Right lobe of liver (tissue), 6 donors: ENCODE measurements around the gene GALNT14. TPM values are rescaled to one million over a fixed set of nuclear protein-coding genes. Genes with fewer than 3 reads are reported as not detected.
A peak's percentile ranks its signal among the peaks of the same experiment; 100 is the strongest.

Source experiments
- ATAC-seq, 4 donors: fragments of 200-7000 bp; cut with Tn5 transposase; one replicate each; pipeline ENCODE4 v1.9.1; 2020; ENCODE audit warnings: mild to moderate bottlenecking in 4 of 4, moderate library complexity in 4 of 4
- DNase-seq, 3 donors: peaks; one replicate each; pipeline ENCODE4 v3.0.0-alpha.2; 2020
- H3K27ac ChIP-seq, 3 donors: fragments of 200-600 bp; one replicate each; pipeline ENCODE4 v1.8.0; 2022
- H3K27me3 ChIP-seq, 2 donors: fragments of 200-600 bp; one replicate each; pipeline ENCODE4 v1.8.0; 2022
- H3K36me3 ChIP-seq, 4 donors: fragments of 200-600 bp; sonication (generic) in 1 of 4; one replicate each; pipeline versions ENCODE4 v1.5.1 to v1.8.0; 2017 to 2022; ENCODE audit warnings: control low read depth in 1 of 4
- H3K4me1 ChIP-seq, 4 donors: fragments of 200-600 bp; sonication (generic) in 1 of 4; one replicate each; pipeline versions ENCODE4 v1.5.1 to v1.8.0; 2017 to 2022; ENCODE audit warnings: control low read depth in 1 of 4
- H3K4me3 ChIP-seq, 3 donors: fragments of 200-600 bp; one replicate each; pipeline ENCODE4 v1.8.0; 2022
- H3K9me3 ChIP-seq, 4 donors: fragments of 200-600 bp; sonication (generic) in 1 of 4; one replicate each; pipeline versions ENCODE4 v1.5.1 to v1.8.0; 2017 to 2022; ENCODE audit warnings: control low read depth in 1 of 4
- POLR2A ChIP-seq: fragments of 450-650 bp; IDR thresholded peaks from one replicate; pipeline ENCODE4 v1.6.1; 2017; ENCODE audit warnings: antibody characterized with exemption, mild to moderate bottlenecking
- WGBS: methylation state at CpG from one replicate; pipeline ENCODE4 v1.1.6; 2018; ENCODE audit warnings: low coverage, low lambda C conversion rate; ENCODE audit not compliant: insufficient coverage; ENCODE audit errors: missing lambda C conversion rate; 5-methylcytosine and 5-hydroxymethylcytosine counted together
- intact Hi-C, 2 donors: fragments of 100-400 bp; cut with DNase I; formaldehyde crosslinking; loops; one replicate each; pipeline versions ENCODE4 v1.11.2 to v1.14.1; 2022
- total RNA-seq, 6 experiments: library from RNA; depleted of rRNA in 2 of 6; stranded (reverse); fragments of >200 nt in 2 of 6; fragmentation: NEBNext Ultra II Directional in 3 of 6; extraction: Animal tissue kit (Norgen Biotek cat#: 25700) in 3 of 6; gene quantifications; one replicate each; pipeline versions ENCODE4 v1.1.0 to v1.2.4, GENCODE V29; 2016 to 2023
- TF ChIP-seq, protein P1 (sequence below), 4 donors: fragments of 200-600 bp in 3 of 4; fragments of 450-650 bp in 1 of 4; IDR thresholded peaks; one replicate each; pipeline versions ENCODE4 v1.5.1 to v1.8.0; 2016 to 2022; ENCODE audit warnings: antibody characterized with exemption in 4 of 4, mild to moderate bottlenecking in 2 of 4
- donor health status: DM: no; HTN: yes; CAD: no.
- donor health status: DM: no; HTN: no; CAD: no.
- donor health status: DM: no; HTN: no; CAD: no.
- donor health status: DM: no; HTN: yes; CAD: no.
- donor health status: DM: no; HTN: yes; CAD: no.

GALNT14 gene
- total RNA-seq, 6 experiments from 2014 or later: 0.37 to 2.8 (median 1.0) TPM

GRCh38 chr2:31137211-31138036 lies 816 bp downstream of the GALNT14 start:
- WGBS: 1% methylated on average over 8 of the region's 72 CpGs
- Histone ChIP-seq H3K36me3 (no peaks in the 10 kb centered on the region), H3K27ac (no peak overlapping the region), H3K27me3 (peaks cover 4 to 26% of the 10 kb centered on the region in 2 donors), H3K4me1 (peaks cover 0 to 11% (median 0%) of the 10 kb centered on the region in 4 donors), H3K4me3 (peak overlapping the region; percentile 43 to 52 (median 46)), H3K9me3 (no peaks in the 10 kb centered on the region)
- DNase-seq (no peak), ATAC-seq (peak in 3 of 4 donors; percentile 32 to 37 (median 33))
- no peak for TF ChIP-seq POLR2A
- intact Hi-C loops: no loop called here

GRCh38 chr2:31136732-31137131 lies 1.5 kb downstream of the GALNT14 start:
- no peaks in the 10 kb centered on the region for H3K9me3 ChIP-seq
- no peak for TF ChIP-seq POLR2A
- TF ChIP-seq, protein P1, sequence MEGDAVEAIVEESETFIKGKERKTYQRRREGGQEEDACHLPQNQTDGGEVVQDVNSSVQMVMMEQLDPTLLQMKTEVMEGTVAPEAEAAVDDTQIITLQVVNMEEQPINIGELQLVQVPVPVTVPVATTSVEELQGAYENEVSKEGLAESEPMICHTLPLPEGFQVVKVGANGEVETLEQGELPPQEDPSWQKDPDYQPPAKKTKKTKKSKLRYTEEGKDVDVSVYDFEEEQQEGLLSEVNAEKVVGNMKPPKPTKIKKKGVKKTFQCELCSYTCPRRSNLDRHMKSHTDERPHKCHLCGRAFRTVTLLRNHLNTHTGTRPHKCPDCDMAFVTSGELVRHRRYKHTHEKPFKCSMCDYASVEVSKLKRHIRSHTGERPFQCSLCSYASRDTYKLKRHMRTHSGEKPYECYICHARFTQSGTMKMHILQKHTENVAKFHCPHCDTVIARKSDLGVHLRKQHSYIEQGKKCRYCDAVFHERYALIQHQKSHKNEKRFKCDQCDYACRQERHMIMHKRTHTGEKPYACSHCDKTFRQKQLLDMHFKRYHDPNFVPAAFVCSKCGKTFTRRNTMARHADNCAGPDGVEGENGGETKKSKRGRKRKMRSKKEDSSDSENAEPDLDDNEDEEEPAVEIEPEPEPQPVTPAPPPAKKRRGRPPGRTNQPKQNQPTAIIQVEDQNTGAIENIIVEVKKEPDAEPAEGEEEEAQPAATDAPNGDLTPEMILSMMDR (IDR thresholded peaks at IDR 0.05): no peak
- H3K27me3 ChIP-seq: peaks cover 4 to 26% of the 10 kb centered on the region in 2 donors
- no peak overlapping the region for H3K4me3 ChIP-seq
- DNase-seq: no peak
- peaks cover 0 to 11% (median 0%) of the 10 kb centered on the region in 4 donors for H3K4me1 ChIP-seq
- 44% methylated on average over 10 of the region's 10 CpGs for WGBS
- no peak overlapping the region for H3K27ac ChIP-seq
- no peaks in the 10 kb centered on the region for H3K36me3 ChIP-seq
- ATAC-seq: no peak
- intact Hi-C loops: no loop called here

DNA sequence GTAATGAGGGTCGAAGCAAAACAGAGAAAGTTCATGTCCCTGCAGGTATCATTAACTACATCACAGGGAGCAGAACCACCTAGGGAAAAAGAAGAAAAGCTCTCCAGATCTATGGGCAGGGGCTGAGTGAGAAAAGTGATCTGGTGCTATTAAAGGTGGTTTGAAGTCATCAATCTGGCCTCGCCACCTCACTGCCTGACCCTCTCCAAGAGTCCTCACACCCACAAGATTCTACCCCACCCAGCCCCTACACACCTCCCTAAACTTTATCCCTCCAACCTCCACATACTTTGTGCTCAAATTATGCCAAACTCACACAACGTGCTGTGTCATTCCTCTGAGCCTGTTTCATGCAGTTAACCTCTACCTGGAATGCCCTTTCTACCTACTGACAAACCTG lies 2.2 kb downstream of the GALNT14 start:
- peaks cover 0 to 11% (median 0%) of the 10 kb centered on the region in 4 donors for H3K4me1 ChIP-seq
- DNase-seq (no peak), ATAC-seq (no peak)
- peaks cover 4 to 26% of the 10 kb centered on the region in 2 donors for H3K27me3 ChIP-seq
- no peak overlapping the region for H3K27ac ChIP-seq
- H3K9me3 ChIP-seq: no peaks in the 10 kb centered on the region
- no peak overlapping the region for H3K4me3 ChIP-seq
- TF ChIP-seq, protein P1 (IDR thresholded peaks at IDR 0.05): no peak
- no peak for TF ChIP-seq POLR2A
- H3K36me3 ChIP-seq: no peaks in the 10 kb centered on the region
- intact Hi-C loops: no loop called here
- WGBS: 41% methylated on average over 3 of the region's 3 CpGs

- H3K4me3 ChIP-seq: no peak overlapping the region
- H3K4me1 ChIP-seq: peaks cover 0 to 11% (median 0%) of the 10 kb centered on the region in 4 donors
- DNase-seq (no peak), ATAC-seq (no peak)
- H3K27me3 ChIP-seq: peaks cover 4 to 26% of the 10 kb centered on the region in 2 donors
- H3K36me3 ChIP-seq: no peaks in the 10 kb centered on the region
- TF ChIP-seq POLR2A: no peak
- TF ChIP-seq, protein P1 (IDR thresholded peaks at IDR 0.05): no peak
- no peaks in the 10 kb centered on the region for H3K9me3 ChIP-seq
- 54% methylated on average over 4 of the region's 5 CpGs for WGBS
- intact Hi-C loops: no loop called here
- H3K27ac ChIP-seq: no peak overlapping the region
Measured at GRCh38 chr2:31134480-31134879, 3.8 kb downstream of the GALNT14 start.

- 78% methylated on average over 3 of the region's 5 CpGs for WGBS
- Histone ChIP-seq H3K4me3 (no peak overlapping the region), H3K27me3 (peaks cover 4 to 16% of the 10 kb centered on the region in 2 donors), H3K9me3 (no peaks in the 10 kb centered on the region), H3K27ac (no peak overlapping the region), H3K36me3 (no peaks in the 10 kb centered on the region), H3K4me1 (peaks cover 0 to 9% (median 0%) of the 10 kb centered on the region in 4 donors)
- DNase-seq: no peak
- TF ChIP-seq POLR2A: no peak
- TF ChIP-seq, protein P1 (IDR thresholded peaks at IDR 0.05): no peak
- intact Hi-C loops: no loop called here
- no peak for ATAC-seq
Measured at GRCh38 chr2:31132786-31133185, 5.5 kb downstream of the GALNT14 start.
